Activated CD4-positive, alpha-beta T cell treated with anti-CD3 and anti-CD28 coated beads, Interleukin-2, Interleukin-6, amounts not matched to agents 100 ng/mL and 50 ng/mL, durations not matched to agents 16 hours and 8 hours (primary cell): Measurements from ENCODE around the gene PTPRE.

Experiments
- DNase-seq: peaks from one replicate; pipeline ENCODE4 v3.0.0-alpha.2; 2020

The PTPRE gene

GRCh38 chr10:128007056-128007455, 100.2 kb downstream of the PTPRE start:
- no peak for DNase-seq

- no peak for DNase-seq
Measured at GRCh38 chr10:128007971-128008370, 101.1 kb downstream of the PTPRE start.

GRCh38 chr10:128008521-128009250, 101.8 kb downstream of the PTPRE start:
- DNase-seq = no peak

GRCh38 chr10:128009372-128010126, 102.6 kb downstream of the PTPRE start:
- DNase-seq = no peak

- DNase-seq = peak; percentile 92
Measured at GRCh38 chr10:128011059-128011979, 104.4 kb downstream of the PTPRE start.

GRCh38 chr10:128013626-128014025, 106.7 kb downstream of the PTPRE start:
- peak; percentile 32 for DNase-seq

- no peak for DNase-seq
Measured at GRCh38 chr10:128014236-128014635, 107.3 kb downstream of the PTPRE start.

GRCh38 chr10:128016423-128017060, 109.6 kb downstream of the PTPRE start:
- DNase-seq = no peak

- DNase-seq = no peak
Measured at GRCh38 chr10:128017822-128018221, 110.9 kb downstream of the PTPRE start.

- DNase-seq = peak; percentile 42
Measured at GRCh38 chr10:128018236-128018635, 111.3 kb downstream of the PTPRE start.

- no peak for DNase-seq
Measured at GRCh38 chr10:128018691-128019090, 111.8 kb downstream of the PTPRE start.

- DNase-seq = no peak
Measured at GRCh38 chr10:128022261-128023196, 115.6 kb downstream of the PTPRE start.

GRCh38 chr10:128024426-128024825, 117.5 kb downstream of the PTPRE start:
- no peak for DNase-seq

- no peak for DNase-seq
Measured at GRCh38 chr10:128025437-128025836, 118.5 kb downstream of the PTPRE start.

- no peak for DNase-seq
Measured at GRCh38 chr10:128025951-128026350, 119.0 kb downstream of the PTPRE start.

- DNase-seq = no peak
Measured at GRCh38 chr10:128026615-128027300, 119.9 kb downstream of the PTPRE start.

GRCh38 chr10:128027306-128027705, 120.4 kb downstream of the PTPRE start:
- no peak for DNase-seq

GRCh38 chr10:128027822-128028507, 121.1 kb downstream of the PTPRE start:
- no peak for DNase-seq

- no peak for DNase-seq
Measured at GRCh38 chr10:128028508-128029289, 121.8 kb downstream of the PTPRE start.

GRCh38 chr10:128029290-128029651, 122.4 kb downstream of the PTPRE start:
- DNase-seq = no peak
